ENCODE measurements around the gene FOLR2. TPM values are rescaled to one million over a fixed set of nuclear protein-coding genes. Genes with fewer than 3 reads are reported as not detected.

FOLR2 gene
- total and polyA plus RNA-seq, 4 experiments from 2014 or later, result not detected

GRCh38 chr11:72234514-72234830 is 17.9 kb downstream of the FOLR2 start:
- CTCF ChIA-PET (ENCODE audit: partially characterized antibody), result interaction anchor here (0.8 to 4.9 kb wide), 3 partner anchors 10 to 256 kb away, joined by 3 to 40 read pairs (median 4); partner anchors contain the start of gene INPPL1
- Mint-ChIP-seq H3K9me3 (no peaks in the 10 kb centered on the region), H3K4me1 (peaks cover 2 to 7% (median 5%) of the 10 kb centered on the region in 4 donors), H3K27me3 (peaks cover 2 to 3% of the 10 kb centered on the region in 2 donors), H3K27ac (peak overlapping the region in 4 of 7 donors; percentile 29 to 75 (median 42)), H3K4me3 (no peak overlapping the region), H3K36me3 (peaks cover 23 to 66% of the 10 kb centered on the region in 2 donors)
- H3K9me3 ChIP-seq (ENCODE audit: control insufficient read depth in 1 of 2, low read length in 2 of 2), result no peaks in the 10 kb centered on the region
- POLR2A ChIA-PET (ENCODE audit: partially characterized antibody), result no interaction called here
- no peak overlapping the region for H3K27ac ChIP-seq (ENCODE audit: low read depth, low read length)
- H3K4me3 ChIP-seq (ENCODE audit: low read length in 2 of 2), result no peak overlapping the region
- H3K36me3 ChIP-seq (ENCODE audit: insufficient read depth, low read length), result peaks cover 47% of the 10 kb centered on the region
- DNase-seq, result no peak
- H3K4me1 ChIP-seq (ENCODE audit: insufficient read depth, low read length), result peaks cover 5% of the 10 kb centered on the region
- H3K27me3 ChIP-seq (ENCODE audit: insufficient read depth, low read length), result peaks cover 4% of the 10 kb centered on the region
- intact Hi-C loops (cut with micrococcal nuclease), result no loop called here

GRCh38 chr11:72234920-72235319 is 18.3 kb downstream of the FOLR2 start:
- Mint-ChIP-seq H3K27ac (no peak overlapping the region), H3K4me1 (peaks cover 2 to 9% (median 6%) of the 10 kb centered on the region in 4 donors), H3K4me3 (no peak overlapping the region), H3K36me3 (peaks cover 19 to 63% of the 10 kb centered on the region in 2 donors), H3K27me3 (peaks cover 2 to 4% of the 10 kb centered on the region in 2 donors), H3K9me3 (no peaks in the 10 kb centered on the region)
- H3K27me3 ChIP-seq (ENCODE audit: insufficient read depth, low read length), result peaks cover 5% of the 10 kb centered on the region
- no peak overlapping the region for H3K27ac ChIP-seq (ENCODE audit: low read depth, low read length)
- no peak overlapping the region for H3K4me3 ChIP-seq (ENCODE audit: low read length in 2 of 2)
- POLR2A ChIA-PET (ENCODE audit: partially characterized antibody), result interaction anchor here (0.6 to 3.6 kb wide), 2 partner anchors 10 to 135 kb away, joined by 4 to 36 read pairs; partner anchors contain the start of gene INPPL1
- CTCF ChIA-PET (ENCODE audit: partially characterized antibody), result interaction anchor here (0.8 to 4.9 kb wide), 3 partner anchors 11 to 257 kb away, joined by 3 to 40 read pairs (median 4); partner anchors contain the start of gene INPPL1
- peaks cover 45% of the 10 kb centered on the region for H3K36me3 ChIP-seq (ENCODE audit: insufficient read depth, low read length)
- no peaks in the 10 kb centered on the region for H3K9me3 ChIP-seq (ENCODE audit: control insufficient read depth in 1 of 2, low read length in 2 of 2)
- peaks cover 7% of the 10 kb centered on the region for H3K4me1 ChIP-seq (ENCODE audit: insufficient read depth, low read length)
- intact Hi-C loops (cut with micrococcal nuclease), result no loop called here
- no peak for DNase-seq

GRCh38 chr11:72235351-72236057 is 18.9 kb downstream of the FOLR2 start:
- intact Hi-C loops (cut with micrococcal nuclease), result no loop called here
- Histone ChIP-seq H3K4me1 (ENCODE audit: insufficient read depth, low read length) (peaks cover 13% of the 10 kb centered on the region), H3K36me3 (ENCODE audit: insufficient read depth, low read length) (peaks cover 39% of the 10 kb centered on the region), H3K4me3 (ENCODE audit: low read length in 2 of 2) (no peak overlapping the region), H3K27me3 (ENCODE audit: insufficient read depth, low read length) (peaks cover 11% of the 10 kb centered on the region), H3K27ac (ENCODE audit: low read depth, low read length) (no peak overlapping the region), H3K9me3 (ENCODE audit: control insufficient read depth in 1 of 2, low read length in 2 of 2) (no peaks in the 10 kb centered on the region)
- no peak for DNase-seq
- Mint-ChIP-seq H3K36me3 (peaks cover 18 to 60% of the 10 kb centered on the region in 2 donors), H3K4me3 (no peak overlapping the region), H3K9me3 (no peaks in the 10 kb centered on the region), H3K4me1 (peaks cover 5 to 13% (median 9%) of the 10 kb centered on the region in 4 donors), H3K27ac (no peak overlapping the region), H3K27me3 (peaks cover 5 to 7% of the 10 kb centered on the region in 2 donors)
- ChIA-PET CTCF (ENCODE audit: partially characterized antibody) (interaction anchor here (1.0 to 4.9 kb wide), 2 partner anchors 11 to 257 kb away, joined by 3 to 40 read pairs; partner anchors contain the start of gene INPPL1), POLR2A (ENCODE audit: partially characterized antibody) (interaction anchor here (0.6 to 3.6 kb wide), 2 partner anchors 11 to 135 kb away, joined by 4 to 36 read pairs; partner anchors contain the start of gene INPPL1)

GRCh38 chr11:72236083-72236697 is 19.6 kb downstream of the FOLR2 start:
- intact Hi-C loops (cut with micrococcal nuclease), result no loop called here
- Mint-ChIP-seq H3K27ac (peak overlapping the region in 1 of 7 donors; percentile 30), H3K4me3 (no peak overlapping the region), H3K9me3 (no peaks in the 10 kb centered on the region), H3K27me3 (peaks cover 11 to 12% of the 10 kb centered on the region in 2 donors), H3K4me1 (peaks cover 10 to 20% (median 14%) of the 10 kb centered on the region in 4 donors), H3K36me3 (peaks cover 17 to 56% of the 10 kb centered on the region in 2 donors)
- Histone ChIP-seq H3K9me3 (ENCODE audit: control insufficient read depth in 1 of 2, low read length in 2 of 2) (no peaks in the 10 kb centered on the region), H3K36me3 (ENCODE audit: insufficient read depth, low read length) (peaks cover 33% of the 10 kb centered on the region), H3K4me1 (ENCODE audit: insufficient read depth, low read length) (peaks cover 18% of the 10 kb centered on the region), H3K27me3 (ENCODE audit: insufficient read depth, low read length) (peaks cover 11% of the 10 kb centered on the region), H3K4me3 (ENCODE audit: low read length in 2 of 2) (no peak overlapping the region), H3K27ac (ENCODE audit: low read depth, low read length) (no peak overlapping the region)
- ChIA-PET POLR2A (ENCODE audit: partially characterized antibody) (interaction anchor here (3.6 kb wide), 1 partner anchor 12 kb away, joined by 36 read pairs; the partner anchor contains the start of gene INPPL1), CTCF (ENCODE audit: partially characterized antibody) (interaction anchor here (0.7 to 4.9 kb wide), 5 partner anchors 9 to 93 kb away, joined by 3 to 40 read pairs (median 4); partner anchors contain the start of gene INPPL1)
- DNase-seq, result no peak

GRCh38 chr11:72236774-72237111 is 20.1 kb downstream of the FOLR2 start:
- H3K27me3 Mint-ChIP-seq, result peaks cover 14 to 15% of the 10 kb centered on the region in 2 donors
- ChIA-PET POLR2A (ENCODE audit: partially characterized antibody) (interaction anchor here (3.6 kb wide), 1 partner anchor 12 kb away, joined by 36 read pairs; the partner anchor contains the start of gene INPPL1), CTCF (ENCODE audit: partially characterized antibody) (interaction anchor here (0.7 to 4.9 kb wide), 6 partner anchors 9 to 93 kb away, joined by 3 to 40 read pairs (median 4); partner anchors contain the start of gene INPPL1)
- no peak overlapping the region for H3K27ac ChIP-seq (ENCODE audit: low read depth, low read length)
- peaks cover 18% of the 10 kb centered on the region for H3K4me1 ChIP-seq (ENCODE audit: insufficient read depth, low read length)
- no peaks in the 10 kb centered on the region for H3K9me3 Mint-ChIP-seq
- no peak for DNase-seq
- H3K36me3 ChIP-seq (ENCODE audit: insufficient read depth, low read length), result peaks cover 27% of the 10 kb centered on the region
- peaks cover 10 to 20% (median 16%) of the 10 kb centered on the region in 4 donors for H3K4me1 Mint-ChIP-seq
- H3K27ac Mint-ChIP-seq, result peak overlapping the region in 1 of 7 donors; percentile 30
- no peaks in the 10 kb centered on the region for H3K9me3 ChIP-seq (ENCODE audit: control insufficient read depth in 1 of 2, low read length in 2 of 2)
- no peak overlapping the region for H3K4me3 ChIP-seq (ENCODE audit: low read length in 2 of 2)
- intact Hi-C loops (cut with micrococcal nuclease), result no loop called here
- H3K27me3 ChIP-seq (ENCODE audit: insufficient read depth, low read length), result peaks cover 11% of the 10 kb centered on the region
- H3K36me3 Mint-ChIP-seq, result peaks cover 11 to 50% of the 10 kb centered on the region in 2 donors
- no peak overlapping the region for H3K4me3 Mint-ChIP-seq

GRCh38 chr11:72237112-72237931 is 20.7 kb downstream of the FOLR2 start:
- no peak for DNase-seq
- Histone ChIP-seq H3K27ac (ENCODE audit: low read depth, low read length) (no peak overlapping the region), H3K4me3 (ENCODE audit: low read length in 2 of 2) (no peak overlapping the region), H3K27me3 (ENCODE audit: insufficient read depth, low read length) (peaks cover 16% of the 10 kb centered on the region), H3K4me1 (ENCODE audit: insufficient read depth, low read length) (peaks cover 18% of the 10 kb centered on the region), H3K9me3 (ENCODE audit: control insufficient read depth in 1 of 2, low read length in 2 of 2) (no peaks in the 10 kb centered on the region), H3K36me3 (ENCODE audit: insufficient read depth, low read length) (peaks cover 25% of the 10 kb centered on the region)
- Mint-ChIP-seq H3K9me3 (peaks cover 0 to 2% (median 0%) of the 10 kb centered on the region in 8 donors), H3K27ac (peak overlapping the region in 1 of 7 donors; percentile 44), H3K4me3 (no peak overlapping the region), H3K27me3 (peaks cover 20% of the 10 kb centered on the region in 2 donors), H3K36me3 (peaks cover 11 to 44% of the 10 kb centered on the region in 2 donors), H3K4me1 (peaks cover 12 to 25% (median 19%) of the 10 kb centered on the region in 4 donors)
- CTCF ChIA-PET (ENCODE audit: partially characterized antibody), result interaction anchor here (0.8 to 4.9 kb wide), 10 partner anchors 8 to 260 kb away, joined by 3 to 40 read pairs (median 4); partner anchors contain the start of gene INPPL1
- intact Hi-C loops (cut with micrococcal nuclease), result no loop called here
- POLR2A ChIA-PET (ENCODE audit: partially characterized antibody), result interaction anchor here (3.6 kb wide), 1 partner anchor 13 kb away, joined by 36 read pairs; the partner anchor contains the start of gene INPPL1

Data from CD4-positive, alpha-beta memory T cell (primary cell).